ENCODE data around the gene ABHD16A.

ABHD16A gene

DNA sequence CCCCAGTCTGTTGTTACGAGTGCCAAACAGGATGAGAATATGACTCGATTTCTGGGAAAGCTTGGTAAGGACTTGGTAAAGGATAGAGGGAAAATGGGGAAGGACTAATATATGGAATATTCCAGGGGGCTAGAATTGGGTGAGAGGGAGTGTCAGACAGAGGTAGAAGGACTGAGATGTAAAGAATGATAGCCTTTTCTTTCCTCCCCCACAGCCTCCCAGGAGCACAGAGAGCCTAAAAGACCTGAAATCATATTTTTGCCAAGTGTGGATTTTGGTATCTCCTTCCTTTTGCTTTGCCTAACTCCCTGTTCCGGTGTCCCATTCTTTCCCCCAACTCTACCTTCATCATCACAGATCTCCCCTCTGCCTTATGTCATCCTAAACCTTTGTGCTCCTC is 39.8 kb upstream of the ABHD16A start:
- no peaks in the 10 kb centered on the region for H3K27me3 ChIP-seq (ENCODE audit: insufficient read depth, low read depth, severe bottlenecking)
- no peak for DNase-seq
- H3K4me3 ChIP-seq (ENCODE audit: low read depth, low read length) = no peak overlapping the region
- H3K36me3 ChIP-seq = no peaks in the 10 kb centered on the region
- H3K27ac ChIP-seq = no peak overlapping the region
- peaks cover 4% of the 10 kb centered on the region for H3K9me3 ChIP-seq (ENCODE audit: severe bottlenecking)
- TF ChIP-seq, protein P1, sequence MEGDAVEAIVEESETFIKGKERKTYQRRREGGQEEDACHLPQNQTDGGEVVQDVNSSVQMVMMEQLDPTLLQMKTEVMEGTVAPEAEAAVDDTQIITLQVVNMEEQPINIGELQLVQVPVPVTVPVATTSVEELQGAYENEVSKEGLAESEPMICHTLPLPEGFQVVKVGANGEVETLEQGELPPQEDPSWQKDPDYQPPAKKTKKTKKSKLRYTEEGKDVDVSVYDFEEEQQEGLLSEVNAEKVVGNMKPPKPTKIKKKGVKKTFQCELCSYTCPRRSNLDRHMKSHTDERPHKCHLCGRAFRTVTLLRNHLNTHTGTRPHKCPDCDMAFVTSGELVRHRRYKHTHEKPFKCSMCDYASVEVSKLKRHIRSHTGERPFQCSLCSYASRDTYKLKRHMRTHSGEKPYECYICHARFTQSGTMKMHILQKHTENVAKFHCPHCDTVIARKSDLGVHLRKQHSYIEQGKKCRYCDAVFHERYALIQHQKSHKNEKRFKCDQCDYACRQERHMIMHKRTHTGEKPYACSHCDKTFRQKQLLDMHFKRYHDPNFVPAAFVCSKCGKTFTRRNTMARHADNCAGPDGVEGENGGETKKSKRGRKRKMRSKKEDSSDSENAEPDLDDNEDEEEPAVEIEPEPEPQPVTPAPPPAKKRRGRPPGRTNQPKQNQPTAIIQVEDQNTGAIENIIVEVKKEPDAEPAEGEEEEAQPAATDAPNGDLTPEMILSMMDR (IDR thresholded peaks at IDR 0.05; ENCODE audit: low read depth, low read length) = no peak

DNA sequence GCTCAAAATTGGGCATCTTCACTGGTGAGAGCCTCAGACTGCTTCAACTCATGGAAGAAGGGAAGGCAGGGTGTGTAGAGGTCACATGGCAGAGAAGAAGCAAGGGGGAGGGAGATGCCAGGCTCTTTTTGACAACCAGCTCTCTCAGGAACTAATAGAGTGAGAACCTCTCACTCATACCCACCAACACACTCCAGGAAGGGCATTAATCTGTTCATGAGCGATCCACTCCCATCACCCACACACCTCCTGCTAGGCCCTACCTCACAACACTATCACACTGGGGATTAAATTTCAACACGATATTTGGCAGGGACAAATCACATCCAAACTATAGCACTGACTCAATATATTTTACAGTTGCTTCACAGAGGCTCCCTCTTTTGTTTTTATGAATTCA is 38.7 kb upstream of the ABHD16A start:
- Histone ChIP-seq H3K27me3 (ENCODE audit: insufficient read depth, low read depth, severe bottlenecking) (no peaks in the 10 kb centered on the region), H3K9me3 (ENCODE audit: severe bottlenecking) (peaks cover 4% of the 10 kb centered on the region), H3K27ac (no peak overlapping the region), H3K4me3 (ENCODE audit: low read depth, low read length) (no peak overlapping the region), H3K36me3 (no peaks in the 10 kb centered on the region)
- TF ChIP-seq, protein P1 (IDR thresholded peaks at IDR 0.05; ENCODE audit: low read depth, low read length) = no peak
- no peak for DNase-seq

DNA sequence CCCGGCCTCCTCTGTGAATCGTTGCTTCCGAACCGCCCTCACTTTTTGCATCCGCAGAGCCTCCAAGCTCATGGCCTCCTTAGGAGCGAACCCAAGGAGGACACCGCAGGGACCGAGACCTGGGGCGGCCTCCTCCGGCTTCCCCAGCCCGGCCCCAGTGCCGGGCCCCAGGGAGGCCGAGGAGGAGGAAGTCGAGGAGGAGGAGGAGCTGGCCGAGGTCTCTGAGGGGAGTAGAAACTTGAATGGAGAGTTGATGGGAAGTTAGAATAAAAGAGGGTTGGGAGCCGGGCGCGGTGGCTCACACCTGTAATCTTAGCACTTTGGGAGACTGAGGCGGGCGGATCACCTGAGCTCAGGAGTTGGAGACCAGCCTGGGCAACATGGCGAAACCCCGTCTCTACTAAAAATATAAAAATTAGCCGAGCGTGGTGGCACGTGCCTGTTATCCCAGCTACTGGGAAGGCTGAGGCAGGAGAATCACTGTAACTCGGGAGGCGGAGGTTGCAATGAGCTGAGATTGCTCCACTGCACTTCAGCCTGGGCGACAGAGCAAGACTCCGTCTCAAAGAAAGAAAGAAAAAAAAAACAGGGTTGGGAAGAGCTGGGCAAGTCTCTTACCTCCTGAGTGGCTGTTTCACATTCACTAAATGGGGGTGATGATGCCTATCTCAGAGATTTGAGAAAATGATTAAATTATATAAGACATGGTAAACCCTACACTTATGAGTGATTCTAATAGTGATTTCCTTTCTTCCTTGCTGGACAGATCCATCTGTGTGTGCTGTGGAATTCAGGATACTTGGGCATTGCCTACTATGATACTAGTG is 37.5 kb upstream of the ABHD16A start:
- Histone ChIP-seq H3K27me3 (ENCODE audit: insufficient read depth, low read depth, severe bottlenecking) (no peaks in the 10 kb centered on the region), H3K27ac (no peak overlapping the region), H3K4me3 (ENCODE audit: low read depth, low read length) (no peak overlapping the region), H3K9me3 (ENCODE audit: severe bottlenecking) (peaks cover 4% of the 10 kb centered on the region), H3K36me3 (no peaks in the 10 kb centered on the region)
- TF ChIP-seq, protein P1 (IDR thresholded peaks at IDR 0.05; ENCODE audit: low read depth, low read length) = no peak
- DNase-seq = no peak

DNA sequence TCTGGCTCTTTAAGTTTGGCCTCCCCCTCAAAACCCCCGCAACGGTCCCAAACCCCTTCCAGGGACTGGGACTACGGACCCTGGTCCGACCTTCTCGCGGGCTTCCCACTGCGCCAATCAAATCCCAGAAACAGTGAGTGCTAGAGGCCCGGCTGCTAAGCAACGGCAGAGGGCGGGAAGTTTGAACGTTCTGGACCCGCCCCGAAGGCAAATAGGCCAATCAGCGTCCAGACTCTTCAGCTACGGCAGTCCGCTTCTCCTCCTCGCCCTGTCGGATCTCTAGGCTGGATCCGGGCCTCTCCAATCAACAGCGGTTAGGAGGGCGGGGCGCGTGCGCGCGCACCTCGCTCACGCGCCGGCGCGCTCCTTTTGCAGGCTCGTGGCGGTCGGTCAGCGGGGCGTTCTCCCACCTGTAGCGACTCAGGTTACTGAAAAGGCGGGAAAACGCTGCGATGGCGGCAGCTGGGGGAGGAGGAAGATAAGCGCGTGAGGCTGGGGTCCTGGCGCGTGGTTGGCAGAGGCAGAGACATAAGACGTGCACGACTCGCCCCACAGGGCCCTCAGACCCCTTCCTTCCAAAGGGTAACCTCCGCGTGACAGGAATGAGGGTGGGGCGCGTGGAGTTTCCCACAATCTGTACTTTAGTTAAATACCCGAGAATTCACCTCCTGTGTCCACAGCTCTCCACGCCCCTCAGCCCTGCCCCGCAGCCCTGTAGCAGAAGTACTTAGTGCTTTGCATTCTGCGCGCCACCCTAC is 36.7 kb upstream of the ABHD16A start, which contains the start of gene MSH5:
MSH5 (plus strand) TSS at position 367 of the 758 bp plus-strand sequence. CDS start 462 bp downstream, outside the sequence.
- Histone ChIP-seq H3K9me3 (ENCODE audit: severe bottlenecking) (peaks cover 4% of the 10 kb centered on the region), H3K4me3 (ENCODE audit: low read depth, low read length) (no peak within 1 kb of the TSS), H3K27ac (no peak within 1 kb of the TSS), H3K36me3 (no peaks in the 10 kb centered on the region), H3K27me3 (ENCODE audit: insufficient read depth, low read depth, severe bottlenecking) (no peaks in the 10 kb centered on the region)
- TF ChIP-seq, protein P1 (IDR thresholded peaks at IDR 0.05; ENCODE audit: low read depth, low read length) = no peak
- DNase-seq = no peak

DNA sequence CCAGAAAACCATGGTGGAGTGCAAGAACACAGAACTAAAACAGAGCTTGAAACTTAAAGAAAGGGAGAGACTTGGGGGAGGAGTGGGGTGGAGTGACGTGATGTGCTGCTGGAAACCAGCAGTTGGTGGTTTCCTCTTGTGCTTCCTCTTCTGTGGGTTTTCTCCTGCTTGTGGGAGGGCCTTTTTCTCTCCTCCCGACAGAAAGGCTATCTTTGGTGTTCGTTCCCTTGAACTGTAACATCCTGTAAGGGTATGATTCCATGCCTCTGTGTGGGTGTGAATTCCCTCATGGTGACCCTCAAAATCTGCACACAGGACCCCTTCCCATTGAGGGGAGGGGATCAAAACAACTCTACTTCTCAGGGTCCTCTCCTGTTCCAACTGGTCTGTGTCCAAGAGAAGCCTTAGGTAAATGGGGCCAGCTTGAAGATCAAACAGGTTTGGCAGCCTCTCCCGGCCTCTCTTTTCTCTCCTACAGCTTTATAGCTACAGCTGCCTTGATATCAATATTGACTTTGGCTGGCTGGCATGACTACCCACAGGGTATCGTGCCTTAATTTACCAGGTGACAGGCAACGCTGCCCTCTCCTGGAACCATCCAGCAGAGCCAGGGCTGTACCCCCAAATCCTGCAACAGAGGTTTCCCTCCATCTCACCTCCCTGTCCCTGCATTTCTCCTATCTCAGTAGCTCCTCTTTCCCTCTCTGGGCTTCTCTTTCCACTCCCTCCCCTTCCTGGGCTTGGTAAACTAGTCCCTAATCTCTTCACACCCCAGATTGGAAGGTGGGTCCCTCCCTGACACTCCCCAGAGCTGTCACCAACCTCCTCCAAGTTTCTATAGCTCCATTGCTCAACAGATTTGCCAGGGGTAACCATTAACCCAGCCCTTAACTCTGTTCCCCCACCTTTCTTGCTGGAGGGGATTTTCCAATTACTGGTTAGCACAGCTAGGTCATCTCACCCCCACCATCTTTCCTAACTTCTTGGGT is 35.2 kb upstream of the ABHD16A start:
- peaks cover 4% of the 10 kb centered on the region for H3K9me3 ChIP-seq (ENCODE audit: severe bottlenecking)
- H3K36me3 ChIP-seq = peaks cover 14% of the 10 kb centered on the region
- DNase-seq = no peak
- TF ChIP-seq, protein P1 (IDR thresholded peaks at IDR 0.05; ENCODE audit: low read depth, low read length) = peak; percentile 60
- no peaks in the 10 kb centered on the region for H3K27me3 ChIP-seq (ENCODE audit: insufficient read depth, low read depth, severe bottlenecking)
- H3K4me3 ChIP-seq (ENCODE audit: low read depth, low read length) = no peak overlapping the region
- peak overlapping the region; percentile 19 for H3K27ac ChIP-seq

All from WERI-Rb-1 (cell line).